Esophagus mucosa (tissue), 1 donor: Measurements from ENCODE around the gene ABCD1. TPM values are rescaled to one million over a fixed set of nuclear protein-coding genes. Genes with fewer than 3 reads are reported as not detected.
A peak's percentile ranks its signal among the peaks of the same experiment; 100 is the strongest.

Experiments used
- ATAC-seq: fragments of 200-7000 bp; cut with Tn5 transposase; one replicate; pipeline ENCODE4 v1.9.1; 2020
- total RNA-seq: library from RNA; stranded (reverse); gene quantifications from one replicate; pipeline ENCODE4 v1.2.4, GENCODE V29; 2023
- donor health status: DM: yes; HTN: yes; CAD: no.

ABCD1 gene
- total RNA-seq, 1 donor from 2014 or later: 2.5 TPM

GRCh38 chrX:153763989-153764755, 39.5 kb downstream of the ABCD1 start, which contains the start of gene PLXNB3:
Gene PLXNB3 (plus strand): TSS chrX:153764249. CDS start chrX:153765536, 1,287 bp downstream.
- peak; percentile 88 for ATAC-seq

- no peak for ATAC-seq
These were observed 40.1 kb downstream of the ABCD1 start for GRCh38 chrX:153764786-153765137.

DNA sequence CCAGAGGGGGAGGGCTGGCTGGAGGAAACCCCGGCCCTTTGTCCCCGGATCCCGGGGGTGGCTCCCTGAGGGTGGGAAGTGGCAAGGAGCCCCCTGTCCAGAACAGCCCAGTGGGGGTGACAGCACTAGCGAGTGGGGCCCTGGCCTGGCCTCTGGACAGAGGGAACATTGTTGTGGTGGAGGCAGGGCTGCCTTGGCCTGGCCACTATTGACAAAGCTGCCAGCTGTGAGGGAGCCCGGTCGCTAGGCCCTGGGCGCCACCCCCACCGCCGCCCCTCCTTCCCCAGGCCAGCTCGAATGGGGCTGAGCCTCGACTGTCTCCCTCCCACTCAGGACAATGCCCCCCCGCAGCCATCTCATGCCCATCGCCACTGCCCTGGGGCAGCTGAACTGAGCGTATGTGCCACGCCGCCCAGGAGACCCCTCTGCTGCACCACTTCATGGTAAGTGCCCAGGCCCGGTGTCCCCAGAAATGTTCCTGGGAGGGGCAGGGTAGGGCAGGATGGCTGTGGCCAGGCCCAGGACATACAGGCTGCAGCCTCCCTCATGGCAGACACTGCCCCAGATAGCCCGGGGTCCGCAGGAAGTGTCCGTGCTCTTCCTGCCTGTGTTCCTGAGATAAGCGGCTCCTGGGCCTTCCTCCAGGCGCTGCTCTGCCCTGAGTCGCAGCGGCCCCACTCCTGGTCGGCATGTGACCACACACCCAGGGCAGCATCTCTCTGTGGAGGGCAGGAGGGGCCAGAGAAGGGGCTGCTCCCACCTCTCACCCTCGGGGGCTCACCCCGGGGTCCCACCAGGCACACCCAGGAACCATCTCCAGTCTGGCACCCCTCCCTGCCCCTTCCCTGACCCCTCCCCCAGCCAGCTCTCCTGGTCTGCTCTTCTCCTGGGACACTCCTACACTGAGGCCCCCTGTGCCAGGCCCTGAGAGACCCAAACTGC, 40.8 kb downstream of the ABCD1 start:
- no peak for ATAC-seq

GRCh38 chrX:153766098-153766817, 41.6 kb downstream of the ABCD1 start:
- ATAC-seq: peak; percentile 26

GRCh38 chrX:153766871-153767673, 42.4 kb downstream of the ABCD1 start:
- peak; percentile 3 for ATAC-seq

DNA sequence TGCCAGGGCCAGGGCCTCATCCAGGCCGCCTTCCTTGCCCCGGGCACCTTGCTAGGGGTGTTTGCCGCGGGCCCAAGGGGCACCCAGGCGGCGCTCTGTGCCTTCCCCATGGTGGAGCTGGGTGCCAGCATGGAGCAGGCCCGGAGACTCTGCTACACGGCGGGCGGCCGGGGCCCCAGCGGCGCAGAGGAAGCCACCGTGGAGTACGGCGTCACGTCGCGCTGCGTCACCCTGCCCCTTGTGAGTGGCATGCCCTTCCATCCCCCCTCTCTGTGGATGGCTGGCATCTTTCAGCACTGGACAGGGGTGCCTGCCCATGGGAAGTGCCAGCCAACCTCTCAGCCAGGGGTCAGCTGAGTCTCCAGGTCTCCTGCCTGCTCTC, 43.0 kb downstream of the ABCD1 start:
- ATAC-seq: no peak

GRCh38 chrX:153768311-153769157, 43.9 kb downstream of the ABCD1 start:
- no peak for ATAC-seq

GRCh38 chrX:153769158-153769864, 44.7 kb downstream of the ABCD1 start:
- ATAC-seq: no peak

DNA sequence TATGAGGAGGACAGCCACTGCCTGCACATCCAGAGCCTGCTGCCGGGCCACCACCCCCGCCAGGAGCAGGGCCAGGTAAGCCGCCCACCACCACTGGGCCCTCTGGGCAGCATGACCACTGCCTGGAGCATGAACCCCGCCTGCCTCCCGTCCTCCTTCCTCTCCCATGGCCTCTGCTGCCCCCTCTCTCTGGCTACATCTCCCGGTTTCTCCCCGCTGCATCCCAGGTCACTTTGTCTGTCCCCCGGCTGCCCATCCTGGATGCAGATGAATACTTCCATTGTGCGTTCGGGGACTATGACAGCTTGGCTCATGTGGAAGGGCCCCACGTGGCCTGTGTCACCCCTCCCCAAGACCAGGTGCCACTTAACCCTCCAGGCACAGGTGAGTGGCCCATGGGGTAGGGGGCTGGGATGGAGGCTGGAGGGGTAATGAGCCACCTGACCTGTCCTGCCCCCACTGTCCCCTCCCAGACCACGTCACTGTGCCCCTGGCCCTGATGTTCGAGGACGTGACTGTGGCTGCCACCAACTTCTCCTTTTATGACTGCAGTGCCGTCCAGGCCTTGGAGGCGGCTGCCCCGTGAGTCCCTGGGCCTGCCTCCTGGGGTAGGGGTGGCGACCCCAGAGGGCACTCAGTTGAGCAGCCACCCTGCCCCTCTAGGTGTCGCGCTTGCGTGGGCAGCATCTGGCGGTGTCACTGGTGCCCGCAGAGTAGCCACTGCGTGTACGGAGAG, 45.4 kb downstream of the ABCD1 start:
- no peak for ATAC-seq

DNA sequence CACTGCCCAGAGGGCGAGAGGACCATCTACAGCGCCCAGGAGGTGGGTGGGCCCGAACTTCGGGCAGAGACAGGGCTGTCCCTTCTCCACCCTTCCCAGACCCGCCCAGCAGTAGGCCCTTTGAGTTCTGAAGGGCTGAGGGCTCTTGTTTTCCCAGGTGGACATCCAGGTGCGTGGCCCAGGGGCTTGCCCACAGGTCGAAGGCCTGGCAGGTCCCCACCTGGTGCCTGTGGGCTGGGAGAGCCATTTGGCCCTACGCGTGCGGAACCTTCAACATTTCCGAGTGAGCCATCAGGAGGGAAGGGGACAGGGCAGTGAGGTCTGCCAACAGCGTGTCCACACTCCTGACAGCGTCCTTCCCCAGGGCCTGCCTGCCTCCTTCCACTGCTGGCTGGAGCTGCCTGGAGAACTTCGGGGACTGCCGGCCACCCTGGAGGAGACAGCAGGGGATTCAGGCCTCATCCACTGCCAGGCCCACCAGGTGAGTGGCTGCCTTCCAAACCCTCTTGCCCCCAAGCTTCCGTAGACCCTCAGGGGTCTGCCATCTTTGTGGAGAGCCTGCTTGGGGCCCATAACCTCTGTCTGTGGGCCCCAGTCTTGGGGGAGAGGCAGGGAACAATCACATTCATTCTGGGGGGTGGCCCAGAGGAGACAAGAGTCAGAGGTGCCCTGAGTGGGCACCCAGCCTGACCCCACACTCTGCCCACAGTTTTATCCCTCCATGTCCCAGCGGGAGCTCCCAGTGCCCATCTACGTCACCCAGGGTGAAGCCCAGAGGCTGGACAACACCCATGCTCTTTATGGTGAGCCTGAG, 46.2 kb downstream of the ABCD1 start:
- ATAC-seq: no peak

GRCh38 chrX:153771415-153772315, 47.0 kb downstream of the ABCD1 start:
- no peak for ATAC-seq

- no peak for ATAC-seq
These were observed 47.9 kb downstream of the ABCD1 start for GRCh38 chrX:153772316-153773217.

DNA sequence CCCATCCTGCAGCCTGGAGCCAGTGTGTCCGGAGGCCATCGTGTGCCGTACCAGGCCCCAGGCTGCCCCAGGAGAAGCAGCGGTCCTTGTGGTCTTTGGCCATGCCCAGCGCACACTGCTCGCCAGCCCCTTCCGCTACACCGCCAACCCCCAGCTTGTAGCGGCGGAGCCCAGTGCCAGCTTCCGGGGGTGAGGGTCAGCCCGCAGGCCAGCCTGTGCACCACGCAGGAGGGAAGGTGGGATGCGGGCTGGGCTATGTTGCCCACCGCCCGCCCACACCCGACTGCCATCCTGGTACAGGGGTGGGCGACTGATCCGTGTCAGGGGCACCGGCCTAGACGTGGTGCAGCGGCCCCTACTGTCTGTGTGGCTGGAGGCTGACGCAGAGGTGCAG, 48.6 kb downstream of the ABCD1 start:
- no peak for ATAC-seq

- ATAC-seq: no peak
These were observed 49.3 kb downstream of the ABCD1 start for GRCh38 chrX:153773741-153774575.

GRCh38 chrX:153774576-153775292, 50.1 kb downstream of the ABCD1 start:
- ATAC-seq: no peak
